Left cardiac atrium (tissue), 4 donors: Measurements from ENCODE around the gene GXYLT2. TPM values are rescaled to one million over a fixed set of nuclear protein-coding genes. Genes with fewer than 3 reads are reported as not detected.

ENCODE experiments used
- ATAC-seq, 2 donors: fragments of 200-7000 bp; cut with Tn5 transposase; one replicate each; pipeline ENCODE4 v1.9.1; 2020; ENCODE audit warnings: mild to moderate bottlenecking in 2 of 2, moderate library complexity in 2 of 2
- DNase-seq: peaks from one replicate; pipeline ENCODE4 v3.0.0-alpha.2; 2020
- intact Hi-C, 2 donors: fragments of 100-400 bp; cut with DNase I; formaldehyde crosslinking; loops; one replicate each; pipeline versions ENCODE4 v1.14.1 to v1.15.1; 2022 to 2023
- total RNA-seq, 2 donors: library from RNA; stranded (reverse); fragmentation: NEBNext Ultra II Directional; extraction: Animal tissue kit (Norgen Biotek cat#: 25700); gene quantifications; one replicate each; pipeline ENCODE4 v1.2.1, GENCODE V29; 2021
- donor health status: DM: no; HTN: yes; CAD: no.
- donor health status: DM: no; HTN: yes; CAD: no; lungs with severe emphysema.
- donor health status: DM: yes; HTN: yes; CAD: no.
- donor health status: Dilated cardiomyopathy.

GXYLT2 gene
- total RNA-seq, 2 donors from 2014 or later: 26.3 to 27.4 TPM

DNA sequence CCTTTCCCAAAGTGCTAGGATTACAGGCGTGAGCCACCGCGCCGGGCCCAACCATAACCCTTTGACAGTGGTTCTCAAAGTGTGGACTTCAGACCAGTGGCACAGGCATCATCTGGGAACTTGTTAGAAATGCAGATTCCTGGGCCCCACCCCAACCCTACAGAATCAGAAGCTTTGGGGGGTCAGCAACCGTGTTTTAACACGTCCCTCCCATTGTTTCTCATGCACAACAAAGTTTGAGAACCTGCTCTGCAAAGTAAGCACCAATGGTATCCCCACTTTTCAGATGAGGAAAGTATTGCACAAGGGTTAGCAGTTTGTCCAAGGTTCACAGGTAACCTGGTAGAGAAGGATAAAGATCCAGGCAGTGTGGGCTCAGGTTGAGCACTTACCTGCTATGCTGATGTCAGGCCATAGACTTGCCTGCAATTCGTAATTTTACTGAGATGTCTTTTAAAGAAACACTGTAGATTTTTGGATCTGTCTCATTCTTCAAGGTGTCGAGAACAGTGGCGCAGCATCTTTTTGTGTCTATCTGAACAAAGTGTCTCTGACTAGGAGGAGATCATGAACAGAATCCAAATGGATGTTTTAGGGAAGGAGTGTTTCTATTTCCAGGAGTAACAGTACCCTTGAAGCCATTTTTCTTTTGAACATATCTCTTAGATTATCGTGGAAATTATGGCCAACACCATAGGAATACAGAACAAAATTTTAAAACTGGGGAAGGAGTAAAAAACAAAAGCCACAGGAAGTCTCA is 2.5 kb downstream of the GXYLT2 start:
- no peak for ATAC-seq
- DNase-seq: no peak
- intact Hi-C loops: no loop called here

DNA sequence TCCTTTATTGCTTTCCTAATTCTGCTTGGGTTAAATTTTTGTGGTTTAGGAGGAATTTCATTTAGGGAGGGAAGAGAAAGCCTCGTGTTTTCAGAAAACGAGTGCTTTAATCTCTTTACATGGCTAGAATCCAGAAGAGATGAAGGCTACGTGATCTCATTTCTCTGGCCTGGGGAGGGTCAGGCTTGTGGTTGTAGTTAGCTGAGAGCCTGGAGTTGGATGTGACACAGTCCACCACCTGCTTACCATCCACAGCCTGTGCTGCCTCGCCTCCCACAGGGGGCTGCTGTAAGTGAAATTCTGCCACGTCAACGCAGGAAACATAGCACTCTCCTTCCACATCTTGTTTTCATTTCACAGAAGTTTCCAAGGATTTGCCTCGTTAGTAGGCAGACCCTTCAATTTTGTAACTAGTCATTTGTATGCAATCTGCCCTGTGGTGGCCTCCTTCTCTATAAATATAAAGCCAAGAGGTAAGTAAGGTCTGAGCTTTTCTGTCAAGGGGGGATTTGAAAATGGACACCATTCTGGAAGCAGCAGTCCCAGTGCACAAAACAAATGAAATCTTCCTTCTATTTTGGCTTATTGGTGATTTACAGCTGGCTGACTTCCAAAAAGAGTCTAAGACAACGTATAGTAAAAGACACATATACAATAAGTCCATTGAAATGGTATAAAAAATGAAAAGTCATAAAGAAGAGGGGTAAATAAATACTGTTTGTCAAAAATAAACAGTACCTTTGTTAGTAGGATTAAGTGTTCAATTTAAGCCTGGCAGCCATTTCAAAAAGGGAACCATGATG is 3.4 kb downstream of the GXYLT2 start:
- DNase-seq (peak; percentile 63), ATAC-seq (peak; percentile 35 to 85)
- intact Hi-C loops: no loop called here

DNA sequence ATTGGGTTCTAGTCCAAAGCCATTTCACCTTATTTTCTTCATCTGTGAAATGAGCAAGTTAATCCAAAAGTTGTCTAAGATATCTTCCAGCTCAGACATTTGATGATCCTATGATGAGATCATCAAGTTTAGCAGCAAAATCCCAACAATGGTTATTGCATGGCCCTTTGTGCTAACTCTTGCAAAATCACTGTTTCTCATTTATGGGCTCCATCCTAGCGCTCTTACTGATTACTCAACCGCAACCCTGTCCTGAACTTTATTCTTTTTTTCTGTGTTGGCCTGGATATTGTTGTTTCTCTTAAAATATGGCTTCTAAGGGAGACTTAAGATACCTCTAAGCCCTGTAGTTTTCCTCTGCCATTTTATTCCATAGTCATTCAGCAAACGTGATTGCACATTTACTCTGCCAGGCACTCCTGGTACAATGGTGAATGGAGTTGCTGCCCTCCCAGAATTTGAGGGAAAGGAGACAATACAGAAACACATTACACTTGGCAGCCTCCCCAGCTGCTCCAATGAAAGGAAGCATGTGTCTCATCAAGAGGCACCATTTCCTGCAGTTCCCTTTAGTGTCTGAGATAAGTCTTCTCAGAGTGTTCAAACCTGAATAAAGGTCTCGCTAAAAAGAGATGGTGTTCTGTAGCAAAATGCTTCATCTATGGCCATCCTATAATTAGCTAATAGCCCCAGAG is 4.4 kb downstream of the GXYLT2 start:
- peak; percentile 36 to 66 for ATAC-seq
- peak; percentile 34 for DNase-seq

GRCh38 chr3:72892870-72893269 is 5.0 kb downstream of the GXYLT2 start:
- ATAC-seq: no peak
- intact Hi-C loops: no loop called here
- no peak for DNase-seq

More for the DNA sequence above, 4.4 kb downstream of the GXYLT2 start:
- intact Hi-C loops: no loop called here

GRCh38 chr3:72894976-72895552 is 7.2 kb downstream of the GXYLT2 start:
- DNase-seq (no peak), ATAC-seq (no peak)
- intact Hi-C loops: no loop called here

DNA sequence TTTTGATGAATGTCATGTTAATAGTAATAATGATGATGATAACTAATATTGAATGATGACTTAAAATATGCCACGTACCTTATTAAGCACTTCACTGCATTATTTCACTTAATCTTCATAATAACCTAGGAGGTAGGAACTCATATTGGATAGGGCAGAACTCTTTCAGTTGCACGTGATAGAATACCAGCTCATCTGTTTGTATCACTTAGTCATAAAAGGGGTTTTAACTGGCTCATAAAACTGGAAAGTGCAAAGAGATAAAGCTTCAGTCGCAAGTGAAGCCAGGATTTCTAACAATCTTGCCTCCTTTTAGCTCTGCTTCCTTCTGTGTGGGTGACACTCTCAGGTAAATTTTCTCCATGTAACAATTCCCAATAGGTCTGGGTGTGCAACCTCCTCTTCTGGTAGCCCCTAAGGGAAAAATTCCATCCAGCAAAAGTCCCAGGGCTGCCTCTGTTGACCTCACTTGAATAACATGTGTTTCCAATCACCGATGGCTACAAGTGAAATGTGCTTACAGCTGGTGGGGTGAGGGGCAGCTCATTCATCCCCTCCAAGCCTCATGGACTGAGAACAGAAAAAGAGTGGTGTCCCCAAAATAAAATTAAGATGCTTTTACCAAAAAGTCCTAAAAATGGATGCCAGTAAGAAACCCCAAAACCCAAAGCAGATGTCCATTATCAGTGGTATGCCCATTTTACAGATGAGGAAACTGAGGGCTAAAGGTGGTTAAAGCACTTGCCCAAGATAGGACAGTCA is 9.3 kb downstream of the GXYLT2 start:
- intact Hi-C loops: no loop called here
- ATAC-seq: no peak
- DNase-seq: no peak

GRCh38 chr3:72897758-72898007 is 9.8 kb downstream of the GXYLT2 start:
- ATAC-seq: no peak
- intact Hi-C loops: no loop called here
- DNase-seq: no peak

DNA sequence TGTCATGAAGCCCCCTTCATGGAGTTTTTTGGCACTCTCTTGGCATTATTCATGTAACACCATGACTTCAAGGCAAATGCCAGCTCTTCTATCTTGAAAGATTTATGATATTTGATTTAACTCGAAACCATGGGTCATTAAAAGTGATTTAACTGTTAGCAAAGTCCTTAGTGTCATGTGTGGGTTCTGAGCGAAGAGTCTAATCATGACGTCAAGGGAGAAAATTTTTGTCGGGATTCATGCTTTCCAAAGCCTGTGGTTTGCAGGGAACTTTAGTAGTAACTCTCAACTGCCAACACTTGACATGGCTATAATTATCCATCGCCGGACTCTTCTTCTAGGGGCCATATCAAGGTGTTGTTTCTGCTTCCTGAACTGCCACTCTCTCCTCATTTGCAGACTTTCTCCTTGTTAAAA is 11.5 kb downstream of the GXYLT2 start:
- intact Hi-C loops: no loop called here
- ATAC-seq (peak in 1 of 2 donors; percentile 36), DNase-seq (no peak)

DNA sequence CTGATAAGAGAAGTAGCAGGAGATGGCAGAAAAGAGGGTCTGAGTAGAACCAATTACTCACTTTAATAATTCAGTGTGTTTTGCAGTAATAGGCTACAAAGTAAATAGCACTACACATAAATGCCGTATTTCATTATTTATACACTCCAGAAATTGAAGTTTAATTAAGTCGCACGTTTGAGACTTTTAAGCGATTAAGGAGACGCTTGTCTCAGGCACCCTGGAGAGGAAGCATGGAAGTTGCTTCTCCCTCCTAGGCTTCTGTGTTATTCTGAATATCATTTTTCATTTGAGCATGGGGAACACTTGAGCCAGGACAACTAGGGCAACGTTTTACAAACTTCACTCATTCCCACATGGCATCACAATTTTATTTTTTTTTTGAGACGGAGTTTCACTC is 12.2 kb downstream of the GXYLT2 start:
- ATAC-seq: no peak

GRCh38 chr3:72901840-72902239 is 14.0 kb downstream of the GXYLT2 start:
- no peak for DNase-seq
- intact Hi-C loops: no loop called here
- ATAC-seq: no peak

More for the DNA sequence above, 12.2 kb downstream of the GXYLT2 start:
- DNase-seq: no peak
- intact Hi-C loops: no loop called here

GRCh38 chr3:72903004-72903403 is 15.2 kb downstream of the GXYLT2 start:
- no peak for DNase-seq
- ATAC-seq: no peak
- intact Hi-C loops: no loop called here

GRCh38 chr3:72904163-72904562 is 16.3 kb downstream of the GXYLT2 start:
- intact Hi-C loops: no loop called here
- DNase-seq: no peak
- no peak for ATAC-seq

- no peak for ATAC-seq
- intact Hi-C loops: no loop called here
- no peak for DNase-seq
These were observed 18.3 kb downstream of the GXYLT2 start for GRCh38 chr3:72906154-72906553.

- ATAC-seq: peak; percentile 71 to 83
- intact Hi-C loops: no loop called here
- DNase-seq: peak; percentile 37
These were observed 19.4 kb downstream of the GXYLT2 start for GRCh38 chr3:72907131-72907711.

- ATAC-seq: peak; percentile 93 to 96
- intact Hi-C loops: no loop called here
- peak; percentile 62 for DNase-seq
These were observed 20.1 kb downstream of the GXYLT2 start for GRCh38 chr3:72907731-72908620.

DNA sequence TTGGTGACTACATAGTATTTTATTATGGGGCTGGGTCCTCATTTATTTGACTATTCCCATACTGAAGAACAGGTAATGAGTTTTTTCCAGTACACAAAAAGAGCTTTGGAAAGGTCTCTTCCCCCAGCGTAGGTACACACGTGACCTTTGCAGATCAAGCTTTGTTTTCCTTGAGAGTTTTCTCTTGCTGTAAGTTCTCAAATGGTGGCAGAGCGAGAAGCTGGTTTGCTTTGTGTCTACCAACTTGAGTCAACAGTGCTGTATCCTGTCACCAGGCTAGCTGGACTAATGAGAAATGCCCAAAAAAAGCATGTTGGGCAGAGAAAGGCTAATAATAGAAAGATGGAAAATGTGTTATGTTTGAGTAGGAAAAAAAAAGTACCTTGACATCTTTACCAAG is 21.7 kb downstream of the GXYLT2 start:
- ATAC-seq: no peak
- intact Hi-C loops: no loop called here
- no peak for DNase-seq

DNA sequence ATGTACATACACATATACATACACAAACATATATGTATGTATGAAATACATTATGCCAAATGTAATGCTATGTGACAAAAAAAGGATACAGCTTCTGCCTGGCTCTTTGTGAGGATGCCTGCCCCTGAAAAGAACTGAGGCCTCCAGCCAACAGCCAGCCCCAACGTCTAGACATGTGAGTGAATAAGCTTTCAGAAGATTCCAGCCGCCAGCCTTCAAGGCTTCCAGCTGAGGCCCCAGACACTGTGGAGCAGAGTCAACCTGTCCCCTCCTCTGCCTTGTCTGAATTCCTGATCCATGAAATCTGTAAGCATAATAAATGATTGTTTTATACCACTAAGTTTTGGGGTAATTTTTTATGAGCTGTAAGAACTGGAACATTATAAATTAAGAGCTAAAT is 24.7 kb downstream of the GXYLT2 start:
- ATAC-seq: peak in 1 of 2 donors; percentile 65
- peak; percentile 28 for DNase-seq
- intact Hi-C loops: no loop called here

DNA sequence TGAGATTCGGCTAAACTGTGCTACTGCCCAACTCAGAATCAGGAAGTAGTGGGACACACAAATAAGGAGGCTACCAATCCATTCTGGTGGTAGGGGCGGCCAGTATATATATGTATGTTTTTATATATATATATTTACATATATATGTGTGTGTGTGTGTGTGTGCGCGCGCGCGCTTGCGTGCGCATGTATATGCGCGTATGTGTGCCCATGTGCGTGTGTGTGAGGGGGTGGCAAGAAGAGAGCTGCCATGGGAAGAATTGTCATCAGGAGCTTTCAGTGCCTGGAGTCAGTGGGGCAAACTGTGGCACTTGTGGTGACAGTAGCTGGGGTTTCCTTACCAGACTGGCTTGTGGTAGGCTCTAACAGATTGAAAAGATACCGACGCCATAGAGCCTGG is 26.5 kb downstream of the GXYLT2 start:
- intact Hi-C loops: no loop called here
- ATAC-seq: no peak
- DNase-seq: no peak
